ENCODE results near the gene SGIP1.

DNA sequence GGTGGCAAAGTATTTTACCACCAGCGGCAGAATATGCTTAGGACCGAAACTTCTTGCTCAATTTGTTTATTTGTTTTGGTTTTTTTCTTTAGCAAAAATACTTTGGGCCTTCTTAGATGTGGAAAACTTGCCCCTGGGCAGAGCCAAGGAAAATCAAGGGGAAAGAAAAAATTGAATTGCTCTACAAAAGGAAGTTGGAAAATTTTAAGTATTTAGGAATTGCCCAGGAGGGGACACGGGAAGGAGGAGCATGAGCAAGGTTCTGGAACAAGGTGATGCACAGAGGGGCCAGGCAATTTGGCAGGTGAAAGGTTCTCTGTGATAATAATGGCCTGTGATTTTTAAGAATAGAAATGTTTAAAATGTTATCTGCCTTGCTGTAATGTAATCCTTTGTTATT lies 28.6 kb downstream of the SGIP1 start:
- TF ChIP-seq ZBTB7A (IDR thresholded peaks at IDR 0.05; ENCODE audit: low read depth), result no peak
- TF ChIP-seq TAF1 (IDR thresholded peaks at IDR 0.05; ENCODE audit: low read depth), result no peak
- no peak for TF ChIP-seq CEBPB (IDR thresholded peaks at IDR 0.05)
- TF ChIP-seq, protein P1, sequence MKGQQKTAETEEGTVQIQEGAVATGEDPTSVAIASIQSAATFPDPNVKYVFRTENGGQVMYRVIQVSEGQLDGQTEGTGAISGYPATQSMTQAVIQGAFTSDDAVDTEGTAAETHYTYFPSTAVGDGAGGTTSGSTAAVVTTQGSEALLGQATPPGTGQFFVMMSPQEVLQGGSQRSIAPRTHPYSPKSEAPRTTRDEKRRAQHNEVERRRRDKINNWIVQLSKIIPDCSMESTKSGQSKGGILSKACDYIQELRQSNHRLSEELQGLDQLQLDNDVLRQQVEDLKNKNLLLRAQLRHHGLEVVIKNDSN (IDR thresholded peaks at IDR 0.05), result no peak
- TF ChIP-seq FOXM1 (IDR thresholded peaks at IDR 0.05; ENCODE audit: borderline replicate concordance, low read depth), result no peak
- no peak for TF ChIP-seq EGR1 (IDR thresholded peaks at IDR 0.05)
- TF ChIP-seq, protein P2, sequence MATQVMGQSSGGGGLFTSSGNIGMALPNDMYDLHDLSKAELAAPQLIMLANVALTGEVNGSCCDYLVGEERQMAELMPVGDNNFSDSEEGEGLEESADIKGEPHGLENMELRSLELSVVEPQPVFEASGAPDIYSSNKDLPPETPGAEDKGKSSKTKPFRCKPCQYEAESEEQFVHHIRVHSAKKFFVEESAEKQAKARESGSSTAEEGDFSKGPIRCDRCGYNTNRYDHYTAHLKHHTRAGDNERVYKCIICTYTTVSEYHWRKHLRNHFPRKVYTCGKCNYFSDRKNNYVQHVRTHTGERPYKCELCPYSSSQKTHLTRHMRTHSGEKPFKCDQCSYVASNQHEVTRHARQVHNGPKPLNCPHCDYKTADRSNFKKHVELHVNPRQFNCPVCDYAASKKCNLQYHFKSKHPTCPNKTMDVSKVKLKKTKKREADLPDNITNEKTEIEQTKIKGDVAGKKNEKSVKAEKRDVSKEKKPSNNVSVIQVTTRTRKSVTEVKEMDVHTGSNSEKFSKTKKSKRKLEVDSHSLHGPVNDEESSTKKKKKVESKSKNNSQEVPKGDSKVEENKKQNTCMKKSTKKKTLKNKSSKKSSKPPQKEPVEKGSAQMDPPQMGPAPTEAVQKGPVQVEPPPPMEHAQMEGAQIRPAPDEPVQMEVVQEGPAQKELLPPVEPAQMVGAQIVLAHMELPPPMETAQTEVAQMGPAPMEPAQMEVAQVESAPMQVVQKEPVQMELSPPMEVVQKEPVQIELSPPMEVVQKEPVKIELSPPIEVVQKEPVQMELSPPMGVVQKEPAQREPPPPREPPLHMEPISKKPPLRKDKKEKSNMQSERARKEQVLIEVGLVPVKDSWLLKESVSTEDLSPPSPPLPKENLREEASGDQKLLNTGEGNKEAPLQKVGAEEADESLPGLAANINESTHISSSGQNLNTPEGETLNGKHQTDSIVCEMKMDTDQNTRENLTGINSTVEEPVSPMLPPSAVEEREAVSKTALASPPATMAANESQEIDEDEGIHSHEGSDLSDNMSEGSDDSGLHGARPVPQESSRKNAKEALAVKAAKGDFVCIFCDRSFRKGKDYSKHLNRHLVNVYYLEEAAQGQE (IDR thresholded peaks at IDR 0.05; ENCODE audit: low read depth), result no peak
- TF ChIP-seq, protein P3, sequence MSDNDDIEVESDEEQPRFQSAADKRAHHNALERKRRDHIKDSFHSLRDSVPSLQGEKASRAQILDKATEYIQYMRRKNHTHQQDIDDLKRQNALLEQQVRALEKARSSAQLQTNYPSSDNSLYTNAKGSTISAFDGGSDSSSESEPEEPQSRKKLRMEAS (IDR thresholded peaks at IDR 0.05), result no peak
- TF ChIP-seq CREB1 (IDR thresholded peaks at IDR 0.05; ENCODE audit: low read depth), result no peak
- no peak for TF ChIP-seq YY1 (IDR thresholded peaks at IDR 0.05; ENCODE audit: low read depth)
- TF ChIP-seq TCF12 (IDR thresholded peaks at IDR 0.05; ENCODE audit: low read depth), result no peak
